HUES6 (cell line): ENCODE measurements around the gene GRIA1.

ENCODE experiments used
- H3K27ac ChIP-seq: 2 replicates; pipeline ENCODE4 v1.7.0; 2013; ENCODE audit warnings: low read depth, mild to moderate bottlenecking, low read length, inconsistent platforms
- H3K27me3 ChIP-seq: 2 replicates; pipeline ENCODE4 v1.6.1; 2013; ENCODE audit warnings: low read length; ENCODE audit not compliant: control insufficient read depth, insufficient read depth
- H3K36me3 ChIP-seq: 2 replicates; pipeline ENCODE4 v1.6.1; 2013; ENCODE audit warnings: low read length; ENCODE audit not compliant: control insufficient read depth, insufficient read depth
- H3K4me1 ChIP-seq: 2 replicates; pipeline ENCODE4 v1.6.1; 2013; ENCODE audit warnings: low read length; ENCODE audit not compliant: control insufficient read depth, insufficient read depth
- H3K4me3 ChIP-seq: 2 replicates; pipeline ENCODE4 v1.5.1; 2013; ENCODE audit warnings: low read depth, low read length
- H3K9ac ChIP-seq: one replicate; pipeline ENCODE4 v1.6.1; 2013; ENCODE audit warnings: mild to moderate bottlenecking, low read length
- H3K9me3 ChIP-seq: 2 replicates; pipeline ENCODE4 v1.6.1; 2013; ENCODE audit warnings: low read depth, low read length; ENCODE audit not compliant: control insufficient read depth, insufficient read depth

GRIA1 gene

DNA sequence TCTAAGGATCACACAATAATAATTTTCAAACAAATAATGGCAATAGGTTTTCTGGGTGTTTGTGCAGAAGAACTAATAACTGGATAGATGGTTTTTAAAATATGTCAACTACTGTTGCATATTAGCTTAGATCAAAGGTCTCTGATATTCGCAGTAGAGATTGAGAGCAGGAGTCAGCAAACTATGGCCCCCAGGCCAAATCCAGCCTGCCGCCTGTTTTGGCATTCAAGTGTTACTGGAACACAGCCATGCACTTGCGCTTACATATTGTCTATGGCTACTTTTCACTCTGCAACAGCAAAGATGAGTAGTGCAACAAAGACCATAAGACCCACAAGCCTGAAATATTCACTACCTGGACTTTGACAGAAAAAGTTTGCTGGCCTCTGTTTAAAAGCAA, 260.8 kb downstream of the GRIA1 start:
- no peaks in the 10 kb centered on the region for H3K27me3 ChIP-seq
- no peaks in the 10 kb centered on the region for H3K36me3 ChIP-seq
- peaks cover 5% of the 10 kb centered on the region; the same call in 1 of the 2 replicates for H3K4me1 ChIP-seq
- H3K9me3 ChIP-seq = peaks cover 7% of the 10 kb centered on the region
- H3K4me3 ChIP-seq = no peak overlapping the region
- no peak overlapping the region for H3K27ac ChIP-seq
- H3K9ac ChIP-seq = no peak overlapping the region

DNA sequence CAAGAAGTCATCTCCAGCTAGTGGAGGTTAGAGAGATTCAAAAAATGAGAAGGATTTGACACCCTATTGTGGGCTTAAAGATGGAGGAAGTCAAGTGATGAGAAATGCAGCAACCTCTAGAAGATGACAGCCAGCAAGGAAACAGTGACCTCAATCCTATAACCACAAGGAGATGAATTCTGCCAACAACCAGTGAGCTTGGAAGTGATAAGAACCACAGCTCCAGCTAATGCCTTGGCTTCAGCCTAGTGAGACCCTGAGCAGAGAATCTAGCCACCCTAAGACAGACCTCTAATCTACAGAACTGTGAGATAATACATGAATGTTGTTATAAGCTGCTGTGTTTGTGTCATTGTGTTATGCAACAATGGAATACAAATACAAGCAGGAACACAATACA, 262.4 kb downstream of the GRIA1 start:
- Histone ChIP-seq H3K4me3 (no peak overlapping the region), H3K36me3 (no peaks in the 10 kb centered on the region), H3K9ac (no peak overlapping the region), H3K4me1 (peaks cover 5% of the 10 kb centered on the region; the same call in 1 of the 2 replicates), H3K27ac (no peak overlapping the region), H3K27me3 (no peaks in the 10 kb centered on the region), H3K9me3 (no peaks in the 10 kb centered on the region)

DNA sequence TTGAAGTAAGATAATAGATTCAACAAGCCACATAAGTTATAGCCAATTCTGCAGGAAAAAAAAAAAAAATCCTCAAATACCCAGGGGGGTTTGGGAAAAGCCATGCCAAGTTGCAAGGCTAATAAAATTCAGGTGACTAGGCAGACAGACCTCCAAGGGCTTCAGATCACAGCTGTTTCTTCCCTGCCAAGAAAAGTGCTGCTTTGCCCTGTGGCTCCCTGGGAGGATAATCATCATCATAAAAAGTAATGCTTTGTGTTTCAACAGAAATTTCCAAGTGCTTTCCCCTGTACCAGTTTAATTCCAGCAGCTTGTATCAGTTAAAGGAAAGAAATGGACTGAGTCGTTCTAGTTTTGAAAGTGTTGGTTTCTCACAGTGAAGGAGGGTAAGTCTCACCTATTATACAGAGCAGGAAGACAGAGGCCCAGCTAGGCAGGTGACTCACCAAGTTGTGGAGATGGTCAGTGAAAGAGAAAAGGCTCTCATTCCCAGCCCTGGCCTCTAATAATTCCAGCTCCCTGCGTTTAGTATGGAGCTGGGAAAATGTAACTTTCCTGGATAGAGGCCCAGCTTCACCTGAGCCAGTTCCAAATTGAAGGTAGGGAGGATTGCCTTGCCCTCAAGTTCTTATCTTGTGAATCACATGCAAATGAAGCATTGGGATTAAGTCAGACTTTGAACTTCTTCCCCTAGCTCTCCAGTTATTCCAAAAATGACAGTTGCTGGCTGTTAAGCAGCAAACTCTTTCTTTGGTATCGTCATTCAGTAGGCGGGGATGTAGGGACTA, 263.4 kb downstream of the GRIA1 start:
- H3K36me3 ChIP-seq = no peaks in the 10 kb centered on the region
- H3K4me3 ChIP-seq = no peak overlapping the region
- no peaks in the 10 kb centered on the region for H3K27me3 ChIP-seq
- no peaks in the 10 kb centered on the region for H3K9me3 ChIP-seq
- H3K9ac ChIP-seq = no peak overlapping the region
- no peak overlapping the region for H3K27ac ChIP-seq
- H3K4me1 ChIP-seq = peaks cover 5% of the 10 kb centered on the region; the same call in 1 of the 2 replicates

DNA sequence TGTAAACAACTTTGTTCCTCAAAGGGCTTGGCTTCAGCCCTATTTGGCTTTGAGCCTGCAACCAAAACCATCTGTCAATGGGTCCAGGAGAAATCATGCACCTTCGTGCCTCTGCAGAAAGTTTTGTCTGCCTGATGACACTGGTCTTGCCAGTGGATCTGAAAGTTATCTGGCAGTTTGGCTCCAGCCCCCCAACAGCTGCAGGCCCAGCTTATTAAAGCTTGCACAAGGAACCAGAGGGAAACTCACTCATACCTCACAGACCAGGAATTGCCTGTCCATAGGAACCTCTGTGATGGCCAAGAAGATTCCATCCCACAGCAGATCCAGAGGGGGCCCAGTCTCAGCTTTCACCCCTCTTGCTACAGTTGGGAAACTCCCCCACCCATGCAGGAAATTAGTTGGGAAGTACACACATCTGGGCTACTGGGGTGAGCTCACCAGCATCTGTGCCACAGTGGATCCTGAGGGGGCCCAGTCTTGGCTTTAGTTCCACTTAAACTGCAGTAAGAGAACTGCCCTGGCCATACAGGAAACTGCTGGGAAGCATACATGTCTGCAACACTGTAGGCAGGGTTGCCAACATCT, 265.5 kb downstream of the GRIA1 start:
- Histone ChIP-seq H3K27ac (no peak overlapping the region), H3K27me3 (no peaks in the 10 kb centered on the region), H3K4me3 (no peak overlapping the region), H3K4me1 (peaks cover 5% of the 10 kb centered on the region; the same call in 1 of the 2 replicates), H3K36me3 (no peaks in the 10 kb centered on the region), H3K9ac (no peak overlapping the region), H3K9me3 (no peaks in the 10 kb centered on the region)

DNA sequence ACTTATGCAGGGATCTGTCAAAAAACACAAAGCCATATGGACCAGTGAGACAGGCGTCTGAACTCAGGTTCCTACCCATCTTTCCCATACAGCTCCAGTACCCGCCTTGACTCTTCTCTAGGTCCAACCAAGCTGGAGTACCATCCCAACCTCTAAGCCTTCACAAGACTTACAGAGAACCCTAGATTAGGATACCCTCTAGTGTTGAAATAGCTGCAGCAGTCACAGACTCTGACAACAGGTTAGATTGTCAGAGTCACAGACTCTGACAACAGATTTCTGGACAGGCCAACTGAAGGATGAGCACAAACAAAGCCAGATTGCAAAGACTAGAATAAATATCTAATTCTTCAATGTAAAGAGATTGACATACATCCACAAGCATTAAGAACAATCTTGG, 266.1 kb downstream of the GRIA1 start:
- Histone ChIP-seq H3K27ac (no peak overlapping the region), H3K9me3 (no peaks in the 10 kb centered on the region), H3K9ac (no peak overlapping the region), H3K36me3 (no peaks in the 10 kb centered on the region), H3K27me3 (no peaks in the 10 kb centered on the region), H3K4me3 (no peak overlapping the region), H3K4me1 (peaks cover 5% of the 10 kb centered on the region; the same call in 1 of the 2 replicates)

DNA sequence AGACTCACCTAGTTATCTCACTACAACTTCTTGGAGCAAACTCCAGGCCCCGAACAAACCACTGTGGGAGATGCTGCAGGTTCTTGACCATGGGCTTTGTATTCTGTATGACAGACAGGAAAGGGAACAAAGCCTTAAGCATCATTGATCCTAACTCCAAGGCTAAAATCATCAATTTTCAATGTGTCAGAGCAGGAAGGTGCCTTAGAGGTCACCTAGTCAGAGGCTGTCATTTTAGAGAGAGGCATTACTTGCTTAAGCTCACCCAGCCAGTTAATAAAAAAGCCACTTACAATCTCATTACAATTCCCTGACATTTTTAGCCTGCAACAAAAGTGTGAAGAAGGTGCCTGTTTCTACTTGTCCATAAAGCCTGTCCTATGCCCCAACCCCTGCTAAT, 275.5 kb downstream of the GRIA1 start:
- H3K36me3 ChIP-seq = no peaks in the 10 kb centered on the region

DNA sequence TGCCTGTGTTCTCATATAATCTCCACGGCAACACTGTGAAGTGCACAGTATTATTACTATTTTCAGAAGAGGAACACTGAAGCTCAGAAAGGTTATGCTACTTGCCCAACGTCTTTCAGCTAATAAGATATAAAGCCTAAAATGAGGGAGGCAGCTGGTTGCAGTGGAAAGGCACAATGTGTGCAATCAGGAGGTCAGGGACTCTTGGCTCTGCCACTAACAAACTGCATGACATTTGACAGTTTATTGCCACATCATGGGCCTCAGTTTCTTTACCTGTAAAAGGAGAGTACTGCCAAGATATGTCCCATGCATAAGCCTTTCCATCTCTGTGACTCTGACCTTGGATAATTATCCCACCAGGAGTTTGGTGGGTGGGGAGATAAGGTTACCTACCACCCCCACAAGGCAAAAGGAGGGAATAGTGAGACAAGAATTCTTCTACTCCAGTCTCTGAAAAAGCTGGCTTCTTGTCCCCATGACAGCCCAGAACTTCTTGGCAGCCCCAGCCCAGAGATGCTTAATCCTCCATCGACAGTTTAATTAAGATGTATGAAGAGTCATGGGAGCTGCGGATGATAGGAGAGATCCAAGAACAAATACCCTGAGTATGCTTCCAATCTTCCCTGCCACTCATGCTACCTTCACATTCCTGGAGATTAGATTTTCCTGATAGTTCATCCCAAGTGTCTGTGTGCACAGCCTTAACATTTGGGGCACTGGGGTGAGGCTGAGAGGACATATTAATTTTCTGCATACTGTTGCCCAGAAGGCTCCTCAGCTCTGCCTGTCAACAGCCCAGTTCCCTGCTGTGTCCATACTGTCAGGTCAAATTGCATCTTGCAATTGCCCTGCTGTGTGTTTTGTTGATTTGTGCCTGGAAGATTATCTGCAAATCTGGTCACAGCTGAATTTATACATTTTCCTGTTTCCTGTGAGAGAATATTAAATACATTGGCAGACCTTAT, 277.0 kb downstream of the GRIA1 start:
- no peaks in the 10 kb centered on the region for H3K9me3 ChIP-seq
- H3K9ac ChIP-seq = no peak overlapping the region
- peaks cover 12% of the 10 kb centered on the region; the same call in 1 of the 2 replicates for H3K4me1 ChIP-seq
- no peak overlapping the region for H3K27ac ChIP-seq
- no peak overlapping the region for H3K4me3 ChIP-seq
- no peaks in the 10 kb centered on the region for H3K36me3 ChIP-seq
- no peaks in the 10 kb centered on the region for H3K27me3 ChIP-seq

More for the DNA sequence above, 275.5 kb downstream of the GRIA1 start:
- Histone ChIP-seq H3K27ac (no peak overlapping the region), H3K9ac (no peak overlapping the region), H3K4me3 (no peak overlapping the region), H3K27me3 (no peaks in the 10 kb centered on the region), H3K9me3 (no peaks in the 10 kb centered on the region), H3K4me1 (peaks cover 12% of the 10 kb centered on the region; the same call in 1 of the 2 replicates)

DNA sequence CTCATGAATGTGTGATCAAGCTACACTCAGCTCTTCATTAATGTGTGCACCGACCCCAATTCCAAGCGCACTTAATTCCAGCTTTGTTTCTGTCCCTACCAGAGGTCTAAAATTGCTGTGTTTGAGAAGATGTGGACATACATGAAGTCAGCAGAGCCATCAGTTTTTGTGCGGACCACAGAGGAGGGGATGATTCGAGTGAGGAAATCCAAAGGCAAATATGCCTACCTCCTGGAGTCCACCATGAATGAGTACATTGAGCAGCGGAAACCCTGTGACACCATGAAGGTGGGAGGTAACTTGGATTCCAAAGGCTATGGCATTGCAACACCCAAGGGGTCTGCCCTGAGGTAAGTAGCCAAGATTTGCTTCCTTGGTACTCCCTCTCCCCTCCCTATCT, 279.6 kb downstream of the GRIA1 start:
- no peaks in the 10 kb centered on the region for H3K27me3 ChIP-seq
- H3K9ac ChIP-seq = no peak overlapping the region
- H3K4me1 ChIP-seq = peaks cover 12% of the 10 kb centered on the region; the same call in 1 of the 2 replicates
- no peak overlapping the region for H3K4me3 ChIP-seq
- H3K36me3 ChIP-seq = no peaks in the 10 kb centered on the region
- no peak overlapping the region for H3K27ac ChIP-seq
- H3K9me3 ChIP-seq = no peaks in the 10 kb centered on the region

DNA sequence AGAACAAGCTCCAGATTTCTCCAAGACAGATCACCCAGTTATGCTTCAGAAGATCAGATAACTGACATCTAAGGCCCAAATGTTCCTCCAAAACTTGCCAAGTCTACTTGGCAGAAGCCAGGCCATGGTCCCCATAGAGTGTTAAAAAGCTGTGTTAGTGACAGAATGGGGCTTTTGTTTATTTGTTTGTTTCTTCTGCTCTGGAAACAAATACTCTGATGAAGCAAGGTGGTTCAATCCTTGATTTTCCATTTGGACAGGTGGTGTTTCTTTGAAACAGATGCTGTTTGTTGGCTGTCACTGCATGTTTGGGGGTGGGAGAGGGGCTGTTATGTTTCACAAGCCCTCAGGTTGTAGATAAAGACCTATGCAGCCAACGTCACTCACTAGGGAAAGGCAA, 284.2 kb downstream of the GRIA1 start:
- Histone ChIP-seq H3K4me1 (peaks cover under 1% of the 10 kb centered on the region; the same call in 1 of the 2 replicates), H3K27me3 (no peaks in the 10 kb centered on the region), H3K9ac (no peak overlapping the region), H3K9me3 (no peaks in the 10 kb centered on the region), H3K36me3 (no peaks in the 10 kb centered on the region), H3K4me3 (no peak overlapping the region), H3K27ac (no peak overlapping the region)

DNA sequence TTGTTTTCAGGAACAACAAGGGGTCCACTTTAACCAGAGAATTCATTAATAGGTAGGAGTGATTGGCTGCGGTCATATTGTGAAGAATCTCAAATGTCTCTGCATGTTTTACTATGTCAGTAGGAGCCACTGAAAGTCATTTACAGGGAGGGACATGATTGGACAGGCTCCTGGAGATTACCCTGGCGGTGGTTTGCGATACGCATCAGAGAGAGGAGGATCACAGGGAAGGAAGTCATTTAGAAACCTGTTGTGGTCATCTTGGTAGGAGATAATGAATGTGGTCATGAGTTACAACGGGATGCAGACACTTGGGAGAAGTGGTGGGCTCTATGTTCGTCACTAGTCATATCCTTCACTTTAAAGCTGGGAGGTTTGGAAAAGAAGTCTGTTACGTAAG, 285.5 kb downstream of the GRIA1 start:
- no peak overlapping the region for H3K27ac ChIP-seq
- H3K4me3 ChIP-seq = no peak overlapping the region
- H3K9me3 ChIP-seq = no peaks in the 10 kb centered on the region

More for the DNA sequence above, 285.5 kb downstream of the GRIA1 start:
- Histone ChIP-seq H3K9ac (no peak overlapping the region), H3K36me3 (no peaks in the 10 kb centered on the region), H3K4me1 (peaks cover 13% of the 10 kb centered on the region), H3K27me3 (no peaks in the 10 kb centered on the region)
